ENCODE results near the gene FLVCR1. TPM values are rescaled to one million over a fixed set of nuclear protein-coding genes. Genes with fewer than 3 reads are reported as not detected.

FLVCR1 gene
- total and polyA plus RNA-seq, 4 donors: 0.85 to 14.6 (median 2.4) TPM

- H3K9me3 ChIP-seq (ENCODE audit: control insufficient read depth in 4 of 4, low read length in 3 of 4): no peaks in the 10 kb centered on the region
- H3K27ac ChIP-seq (ENCODE audit: low read depth in 1 of 2, low read length in 2 of 2): no peak overlapping the region
- no peak for DNase-seq (ENCODE audit: low spot score)
- no peak overlapping the region for H3K9ac ChIP-seq (ENCODE audit: low read depth in 1 of 2, low read length in 2 of 2)
- no peaks in the 10 kb centered on the region for H3K4me1 ChIP-seq (ENCODE audit: control insufficient read depth in 4 of 4, insufficient read depth in 4 of 4, low read length in 3 of 4)
- 53% methylated on average over 1 of the region's 1 CpG for WGBS
- no peaks in the 10 kb centered on the region for H3K27me3 ChIP-seq (ENCODE audit: control insufficient read depth in 4 of 4, insufficient read depth in 4 of 4, low read length in 3 of 4)
- H3K4me3 ChIP-seq (ENCODE audit: low read depth in 1 of 3, low read length in 3 of 3): no peak overlapping the region
- TF ChIP-seq TAF1 (conservative IDR thresholded peaks at IDR 0.05) (no peak), NR2F2 (IDR thresholded peaks at IDR 0.05) (no peak), JUND (IDR thresholded peaks at IDR 0.05) (no peak), RXRA (IDR thresholded peaks at IDR 0.05) (no peak), RAD21 (IDR thresholded peaks at IDR 0.05) (no peak), EGR1 (IDR thresholded peaks at IDR 0.05; ENCODE audit: low read depth in 2 of 2) (no peak), FOXA1 (IDR thresholded peaks at IDR 0.05) (no peak), MAX (IDR thresholded peaks at IDR 0.05) (no peak), HNF4G (IDR thresholded peaks at IDR 0.05) (no peak), ZBTB33 (IDR thresholded peaks at IDR 0.05) (no peak), FOXA2 (IDR thresholded peaks at IDR 0.05) (no peak), HNF4A (conservative IDR thresholded peaks at IDR 0.05) (no peak), ATF3 (IDR thresholded peaks at IDR 0.05) (no peak), GABPA (IDR thresholded peaks at IDR 0.05 in 1 of 2, conservative IDR thresholded peaks at IDR 0.05 in 1 of 2) (no peak), CTCF (IDR thresholded peaks at IDR 0.05; ENCODE audit: low read depth, low read length, missing input control) (no peak), SP1 (IDR thresholded peaks at IDR 0.05) (no peak), YY1 (IDR thresholded peaks at IDR 0.05) (no peak), REST (IDR thresholded peaks at IDR 0.05) (no peak)
- peaks cover 0 to 2% (median under 1%) of the 10 kb centered on the region in 4 donors for H3K36me3 ChIP-seq (ENCODE audit: control insufficient read depth in 4 of 4, insufficient read depth in 3 of 4, low read depth in 1 of 4, low read length in 3 of 4)
Measured at GRCh38 chr1:212867192-212867591, 9.1 kb downstream of the FLVCR1 start.

All from liver (tissue), 9 donors.